NCI-H2196 (cell line): ENCODE results near the gene PKHD1.

Experiments
- DNase-seq: peaks from one replicate; lab custom pipeline; 2025; ENCODE audit not compliant: unreplicated experiment; lab: John Stamatoyannopoulos, UW

Gene PKHD1

GRCh38 chr6:52049252-52050050 is 38.0 kb downstream of the PKHD1 start:
- DNase-seq: peak; percentile 30

GRCh38 chr6:52046456-52046855 is 41.0 kb downstream of the PKHD1 start:
- no peak for DNase-seq

- DNase-seq: no peak
Measured at GRCh38 chr6:52045481-52045880, 41.9 kb downstream of the PKHD1 start.

DNA sequence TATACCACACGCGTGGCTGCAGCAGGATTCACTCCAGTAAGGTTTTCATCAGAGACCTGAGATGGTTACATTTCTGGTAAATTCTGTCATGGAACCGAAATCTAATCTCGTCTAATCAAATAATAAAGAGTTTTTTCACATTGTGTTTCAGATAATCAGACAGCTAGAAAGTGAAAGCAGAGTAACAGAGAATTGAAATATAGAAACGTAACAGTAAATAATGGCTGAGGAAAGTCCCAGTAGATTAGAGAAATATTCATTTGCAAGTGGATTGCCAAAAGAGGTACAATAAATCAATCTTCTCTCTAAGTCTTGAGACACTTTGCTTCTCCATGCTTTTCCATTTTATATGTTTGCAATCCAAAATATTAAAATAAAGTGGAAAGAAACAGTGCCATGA is 42.4 kb downstream of the PKHD1 start:
- DNase-seq: no peak

- no peak for DNase-seq
Measured at GRCh38 chr6:52042141-52042885, 45.1 kb downstream of the PKHD1 start.

DNA sequence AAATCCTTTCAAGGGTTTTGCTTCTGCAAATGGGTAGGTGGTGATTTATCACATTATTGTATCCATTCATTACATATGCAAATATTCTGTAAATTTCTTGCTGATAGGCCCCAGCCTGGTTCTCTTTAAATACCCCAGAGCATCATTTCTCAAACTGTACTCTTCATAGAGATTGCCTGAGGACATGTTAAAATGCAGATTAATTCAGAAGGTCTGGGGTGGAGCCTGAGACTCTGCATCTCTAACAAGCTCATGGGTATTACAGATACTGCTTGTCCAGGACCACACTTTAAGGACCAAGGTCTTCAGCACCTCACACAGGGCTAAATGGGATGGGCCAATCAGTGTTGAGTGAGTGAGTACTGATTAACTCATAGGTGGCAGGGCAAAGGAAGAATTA is 46.3 kb downstream of the PKHD1 start:
- no peak for DNase-seq

GRCh38 chr6:52027699-52028098 is 59.7 kb downstream of the PKHD1 start:
- no peak for DNase-seq

- DNase-seq: no peak
Measured at GRCh38 chr6:52024451-52025068, 62.9 kb downstream of the PKHD1 start.

- DNase-seq: no peak
Measured at GRCh38 chr6:52022675-52023074, 64.7 kb downstream of the PKHD1 start.

DNA sequence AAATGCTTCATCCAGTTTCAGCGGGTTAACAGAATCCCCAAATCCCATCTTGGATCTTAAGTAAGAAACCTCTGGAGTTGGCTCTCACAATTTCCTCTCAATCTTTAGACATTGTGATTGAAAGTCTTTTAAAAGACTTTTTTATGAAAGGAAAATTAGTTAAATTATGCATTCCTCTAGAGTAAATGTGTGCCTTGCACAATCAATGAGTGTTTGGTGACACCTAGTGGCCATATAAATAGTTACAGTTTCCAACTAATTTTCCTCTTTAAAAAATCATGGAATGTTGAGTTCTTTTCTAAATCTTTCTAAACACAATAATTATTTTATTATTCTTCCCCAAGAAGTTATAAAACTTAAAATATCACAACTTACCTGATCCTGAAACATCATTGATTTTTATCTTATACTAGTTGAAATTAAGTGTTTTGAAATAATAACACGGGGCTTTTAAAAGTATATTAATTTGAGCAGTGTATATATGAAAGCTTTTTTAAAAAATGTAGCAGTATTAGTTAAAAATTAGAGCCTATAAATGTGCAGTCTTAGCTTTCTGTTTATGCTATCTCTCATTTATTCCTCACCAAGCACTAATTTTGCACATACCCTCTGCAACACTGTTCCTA is 66.4 kb downstream of the PKHD1 start:
- DNase-seq: peak; percentile 49

GRCh38 chr6:52019881-52020280 is 67.5 kb downstream of the PKHD1 start:
- DNase-seq: no peak

- no peak for DNase-seq
Measured at GRCh38 chr6:52019092-52019491, 68.3 kb downstream of the PKHD1 start.

DNA sequence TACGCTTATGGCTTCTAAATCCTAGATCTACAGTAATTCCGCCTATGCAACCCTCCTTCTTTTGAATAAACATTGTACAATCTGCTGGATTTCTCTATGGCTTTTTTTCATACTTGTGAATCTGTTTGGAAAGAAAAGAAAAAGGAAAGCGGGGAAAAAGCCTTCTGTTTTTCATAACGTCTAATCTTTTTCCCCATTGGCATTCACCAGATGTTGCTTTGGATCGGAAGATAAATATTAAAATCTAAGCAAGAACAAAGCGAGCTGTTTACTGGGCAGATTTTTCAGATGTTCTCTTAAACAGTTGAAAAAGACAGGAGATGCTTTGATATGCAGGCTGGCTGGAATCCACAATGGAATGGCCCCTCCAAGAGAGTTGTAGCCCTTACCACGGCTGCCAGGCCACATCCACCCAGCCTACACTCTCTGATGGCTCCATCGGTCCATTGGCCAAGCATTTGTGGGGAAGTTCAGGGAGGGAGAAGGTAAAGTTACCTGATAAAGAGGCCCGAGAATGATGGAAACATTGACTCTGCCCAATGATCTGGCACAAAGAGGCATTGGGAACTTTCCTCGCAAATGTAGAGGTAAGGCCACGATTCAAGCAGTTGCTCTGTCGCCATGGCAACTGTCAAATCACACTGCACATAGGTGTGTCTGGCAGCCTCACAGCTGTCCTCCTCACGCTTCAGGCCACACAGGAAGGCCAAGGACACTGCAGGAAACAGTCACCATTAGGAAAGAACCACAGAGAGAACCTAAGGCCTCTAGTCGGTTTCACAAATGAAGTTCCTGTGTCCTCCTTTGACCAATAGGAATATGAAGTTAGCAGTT is 70.3 kb downstream of the PKHD1 start:
- no peak for DNase-seq

DNA sequence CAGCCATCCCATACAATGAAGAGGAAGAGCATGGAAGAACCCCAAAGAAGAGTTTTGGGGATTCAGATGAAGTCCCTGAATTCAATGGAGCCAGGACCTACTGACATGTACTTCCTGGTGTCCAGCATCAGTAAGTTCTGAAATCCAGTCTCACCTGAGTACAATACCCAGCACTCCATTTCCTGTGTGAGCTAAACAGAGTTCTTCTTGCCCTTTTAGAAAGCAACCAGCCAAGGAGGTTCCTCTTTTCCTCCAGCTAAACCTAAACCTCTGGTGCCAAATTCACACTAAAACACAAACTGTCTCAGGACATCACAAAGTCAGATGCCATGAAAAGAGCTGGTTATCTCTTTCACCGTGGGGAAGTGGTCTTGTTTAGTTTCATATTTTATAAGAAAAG is 71.5 kb downstream of the PKHD1 start:
- DNase-seq: no peak

DNA sequence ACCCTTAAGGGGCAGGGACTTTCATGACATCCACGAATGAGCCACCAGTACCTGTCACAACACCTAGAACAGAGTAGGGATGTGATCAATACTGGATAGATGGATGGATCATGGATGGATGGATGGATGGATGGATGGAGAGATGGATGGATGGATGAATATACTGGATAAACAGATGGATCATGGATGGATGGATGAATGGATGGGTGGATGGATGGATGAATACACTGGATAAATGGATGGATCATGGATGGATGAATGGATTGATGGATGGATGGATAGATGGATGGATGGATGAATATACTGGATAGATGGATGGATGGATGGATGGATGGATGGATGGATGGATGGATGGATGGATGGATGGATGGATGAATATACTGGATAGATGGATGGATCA is 73.0 kb downstream of the PKHD1 start:
- DNase-seq: no peak

DNA sequence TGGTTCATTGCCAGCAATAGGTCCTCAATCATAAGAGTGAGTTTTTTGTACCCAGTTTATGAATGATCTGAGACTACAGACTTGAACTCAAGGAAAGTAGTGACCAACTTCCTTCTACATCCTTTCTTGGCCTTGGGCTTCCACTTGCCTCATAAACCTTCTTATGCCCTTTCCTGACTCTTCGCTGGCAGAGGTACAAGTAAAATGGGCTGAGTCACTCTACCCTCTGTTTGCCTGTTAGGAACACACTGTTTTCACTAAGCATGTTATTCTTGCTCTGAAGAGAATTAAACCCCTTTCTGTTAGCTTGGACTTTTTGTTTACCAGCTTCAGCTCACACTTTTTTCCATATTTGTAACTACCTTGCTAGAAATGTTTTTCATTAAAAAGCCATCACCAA is 74.4 kb downstream of the PKHD1 start:
- no peak for DNase-seq

DNA sequence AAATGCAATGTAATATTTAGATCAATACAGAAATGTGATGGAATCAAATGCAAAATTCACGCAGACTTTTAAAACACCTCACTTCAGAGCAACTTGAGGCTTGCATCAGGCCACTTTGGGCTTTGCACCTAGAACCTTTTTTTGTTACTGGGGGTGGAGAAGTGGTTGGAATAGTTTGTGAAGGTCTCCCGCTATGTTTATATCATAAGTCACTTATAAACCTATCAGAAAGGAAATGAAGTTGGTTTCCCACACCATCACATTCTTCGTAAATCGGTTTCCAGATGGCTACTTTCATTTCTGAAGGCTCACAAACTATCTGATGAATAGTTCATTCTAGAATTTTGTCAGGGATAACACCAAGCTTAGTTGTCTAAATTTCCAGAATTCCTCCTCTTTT is 74.8 kb downstream of the PKHD1 start:
- DNase-seq: no peak

DNA sequence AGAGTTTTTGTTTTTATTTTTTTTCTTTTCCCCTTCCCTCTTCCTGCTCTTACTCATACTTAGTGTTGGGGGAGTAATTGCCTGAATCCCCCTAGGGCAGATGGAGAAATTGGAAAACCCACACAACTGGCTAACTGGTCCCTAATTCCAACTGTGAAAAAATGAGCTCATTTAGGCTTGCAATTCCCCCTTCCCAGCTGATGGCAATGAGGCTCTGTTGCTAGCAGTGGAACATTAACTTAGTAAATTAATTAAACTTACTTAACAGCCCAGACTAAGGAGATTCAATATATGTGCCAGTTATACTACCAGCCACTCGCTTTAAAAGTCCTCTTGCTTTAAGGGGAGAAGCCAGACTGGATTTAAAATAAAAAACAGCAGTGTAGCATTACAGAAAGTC is 76.6 kb downstream of the PKHD1 start:
- no peak for DNase-seq

DNA sequence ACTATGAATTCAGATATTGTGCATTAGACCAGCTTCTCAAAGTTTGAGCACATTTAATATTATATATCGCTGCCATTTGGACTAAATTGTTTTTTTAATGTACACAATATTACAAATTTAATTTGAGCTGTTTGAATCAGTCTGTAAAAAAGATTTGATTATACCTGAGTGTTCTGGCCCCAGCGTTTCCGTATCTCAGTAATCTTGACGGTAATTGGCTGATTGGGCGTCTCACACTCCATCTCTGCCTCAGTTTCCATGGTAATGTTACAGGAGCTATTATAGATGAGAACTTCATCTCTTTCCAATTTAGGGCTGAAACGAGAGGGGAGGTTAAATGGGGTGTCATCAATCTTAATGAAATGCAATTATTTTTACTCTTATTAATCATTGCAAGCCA is 77.3 kb downstream of the PKHD1 start:
- no peak for DNase-seq

GRCh38 chr6:52009466-52010140 is 77.8 kb downstream of the PKHD1 start:
- no peak for DNase-seq
